Stimulated activated CD4-positive, alpha-beta T cell treated with anti-CD3 and anti-CD28 coated beads, Interleukin-12 subunit alpha, Interleukin-12 subunit beta, amount 100 ng/mL, for 24 hours (primary cell): ENCODE measurements around the gene SEMA6A.

Experiments used
- DNase-seq, 2 experiments: peaks; one replicate each; pipeline ENCODE4 v3.0.0-alpha.2; 2020; ENCODE audit warnings: low read depth in 2 of 2

The SEMA6A gene

GRCh38 chr5:116495786-116496357, 78.8 kb downstream of the SEMA6A start:
- DNase-seq, result no peak

GRCh38 chr5:116494784-116495450, 79.7 kb downstream of the SEMA6A start:
- no peak for DNase-seq

GRCh38 chr5:116492776-116493175, 81.8 kb downstream of the SEMA6A start:
- DNase-seq, result no peak

GRCh38 chr5:116492016-116492623, 82.5 kb downstream of the SEMA6A start:
- no peak for DNase-seq

GRCh38 chr5:116488356-116489041, 86.1 kb downstream of the SEMA6A start:
- no peak for DNase-seq

- no peak for DNase-seq
These were observed 87.6 kb downstream of the SEMA6A start for GRCh38 chr5:116487045-116487444.

GRCh38 chr5:116486588-116486987, 88.0 kb downstream of the SEMA6A start:
- no peak for DNase-seq

- DNase-seq, result no peak
These were observed 90.0 kb downstream of the SEMA6A start for GRCh38 chr5:116484645-116485044.

GRCh38 chr5:116482394-116482793, 92.2 kb downstream of the SEMA6A start:
- DNase-seq, result no peak

GRCh38 chr5:116480894-116481510, 93.6 kb downstream of the SEMA6A start:
- no peak for DNase-seq

GRCh38 chr5:116479776-116480675, 94.6 kb downstream of the SEMA6A start:
- no peak for DNase-seq

- DNase-seq, result no peak
These were observed 96.1 kb downstream of the SEMA6A start for GRCh38 chr5:116478491-116478890.

- DNase-seq, result no peak
These were observed 97.6 kb downstream of the SEMA6A start for GRCh38 chr5:116476897-116477537.

- no peak for DNase-seq
These were observed 99.3 kb downstream of the SEMA6A start for GRCh38 chr5:116475338-116475737.

GRCh38 chr5:116473706-116474105, 100.9 kb downstream of the SEMA6A start:
- no peak for DNase-seq

- DNase-seq, result no peak
These were observed 102.3 kb downstream of the SEMA6A start for GRCh38 chr5:116472274-116472673.

- no peak for DNase-seq
These were observed 105.0 kb downstream of the SEMA6A start for GRCh38 chr5:116469631-116470030.

- DNase-seq, result no peak
These were observed 106.0 kb downstream of the SEMA6A start for GRCh38 chr5:116468583-116468982.

- DNase-seq, result no peak
These were observed 107.2 kb downstream of the SEMA6A start for GRCh38 chr5:116467465-116467843.

GRCh38 chr5:116466727-116467464, 107.7 kb downstream of the SEMA6A start:
- DNase-seq, result no peak
